H1 (cell line): ENCODE data around the gene TESMIN. TPM values are rescaled to one million over a fixed set of nuclear protein-coding genes. Genes with fewer than 3 reads are reported as not detected.

Source experiments
- CTCF ChIA-PET: fragments of 300-600 bp; sonication (Branson Sonifier 250); formaldehyde crosslinking; loops from one replicate; lab custom pipeline; 2021; ENCODE audit not compliant: partially characterized antibody; lab: Charles Lee
- POLR2A ChIA-PET: fragments of 300-600 bp; sonication (Branson Sonifier 250); formaldehyde crosslinking; loops from one replicate; lab custom pipeline; 2021; ENCODE audit warnings: inconsistent platforms; ENCODE audit not compliant: partially characterized antibody; lab: Charles Lee
- DNase-seq, 2 experiments: peaks; one replicate each; pipeline versions ENCODE4 v3.0.0 to v3.0.0-alpha.2; 2010 to 2022; ENCODE audit warnings: low spot score in 2 of 2, low read depth in 1 of 2, mixed read lengths in 1 of 2
- FAIRE-seq: peaks from 2 replicates; lab custom pipeline; 2011; peaks lifted over from hg19 to GRCh38; lab: Jason Lieb, UNC
- H2AFZ ChIP-seq: 2 replicates; pipeline ENCODE4 v1.8.1; 2012; ENCODE audit warnings: low read length, inconsistent platforms
- H2AK5ac ChIP-seq: 2 replicates; pipeline ENCODE4 v1.6.1; 2013; ENCODE audit warnings: low read depth, low read length
- H2BK120ac ChIP-seq: replicated peaks from 2 replicates; pipeline ENCODE3; 2013; ENCODE audit warnings: low read depth, low read length, inconsistent platforms
- H2BK12ac ChIP-seq: 2 replicates; pipeline ENCODE4 v1.6.1; 2013; ENCODE audit warnings: low read depth, low read length
- H2BK15ac ChIP-seq: 2 replicates; pipeline ENCODE4 v1.6.1; 2013; ENCODE audit warnings: low read length
- H2BK20ac ChIP-seq: 2 replicates; pipeline ENCODE4 v1.6.1; 2013; ENCODE audit warnings: low read length
- H2BK5ac ChIP-seq: 2 replicates; pipeline ENCODE4 v1.6.1; 2013; ENCODE audit warnings: low read depth, low read length
- H3K14ac ChIP-seq: 2 replicates; pipeline ENCODE4 v1.6.1; 2013; ENCODE audit warnings: inconsistent platforms; ENCODE audit not compliant: insufficient read length
- H3K18ac ChIP-seq: 2 replicates; pipeline ENCODE4 v1.6.1; 2013; ENCODE audit warnings: low read length; ENCODE audit errors: extremely low read depth
- H3K23ac ChIP-seq: 2 replicates; pipeline ENCODE4 v1.6.1; 2013; ENCODE audit warnings: inconsistent platforms; ENCODE audit not compliant: insufficient read length
- H3K23me2 ChIP-seq: 2 replicates; pipeline ENCODE4 v1.6.1; 2013; ENCODE audit warnings: low read depth, low read length
- H3K27ac ChIP-seq: 2 replicates; pipeline ENCODE4 v1.6.1; 2011; ENCODE audit warnings: low read depth, low read length, inconsistent platforms
- H3K27me3 ChIP-seq, 4 experiments: replicated peaks in 1 of 4; 1 replicate in 1 of 4; 2 replicates in 3 of 4; pipeline versions ENCODE4 v1.6.1 to v1.8.1; 2011 to 2013; ENCODE audit warnings: low read length in 3 of 4, mild to moderate bottlenecking in 3 of 4, inconsistent platforms in 2 of 4, mixed read lengths in 2 of 4, moderate library complexity in 1 of 4; ENCODE audit not compliant: control insufficient read depth in 3 of 4, insufficient read depth in 3 of 4; ENCODE audit errors: extremely low read depth in 1 of 4
- H3K36me3 ChIP-seq, 4 experiments: 2 replicates each; pipeline versions ENCODE4 v1.6.1 to v1.8.1; 2011 to 2013; ENCODE audit warnings: mild to moderate bottlenecking in 4 of 4, low read length in 3 of 4, moderate library complexity in 2 of 4, control low read depth in 1 of 4, inconsistent platforms in 1 of 4; ENCODE audit not compliant: insufficient read depth in 4 of 4, control insufficient read depth in 2 of 4
- H3K4ac ChIP-seq: replicated peaks from 2 replicates; pipeline ENCODE3; 2013; ENCODE audit warnings: low read length, low read depth, mixed read lengths, inconsistent platforms; ENCODE audit not compliant: insufficient read length
- H3K4me1 ChIP-seq, 4 experiments: replicated peaks in 1 of 4; 1 replicate in 1 of 4; 2 replicates in 3 of 4; pipeline versions ENCODE4 v1.6.1 to v1.8.1; 2011 to 2013; ENCODE audit warnings: low read length in 3 of 4, inconsistent platforms in 2 of 4, mixed read lengths in 1 of 4; ENCODE audit not compliant: insufficient read depth in 4 of 4, control insufficient read depth in 3 of 4
- H3K4me2 ChIP-seq, 2 experiments: 2 replicates each; pipeline versions ENCODE4 v1.6.1 to v1.8.1; 2011 to 2013; ENCODE audit warnings: low read depth in 2 of 2, low read length in 2 of 2, control low read depth in 1 of 2, inconsistent platforms in 1 of 2, mild to moderate bottlenecking in 1 of 2; ENCODE audit not compliant: insufficient read depth in 1 of 2
- H3K4me3 ChIP-seq, 4 experiments: fragments of 200-600, 300-600 bp in 1 of 4; sonication (generic), shearing (Covaris generic), sonication (Bioruptor Twin) in 1 of 4; 2 replicates each; pipeline versions ENCODE4 v1.5.1 to v1.8.1; 2011 to 2016; ENCODE audit warnings: low read length in 4 of 4, low read depth in 3 of 4, control low read depth in 2 of 4, inconsistent platforms in 2 of 4, mild to moderate bottlenecking in 2 of 4, mixed read lengths in 1 of 4, moderate library complexity in 1 of 4; ENCODE audit not compliant: insufficient read depth in 2 of 4; ENCODE audit errors: extremely low read depth in 1 of 4
- H3K56ac ChIP-seq: replicated peaks from 2 replicates; pipeline ENCODE3; 2013; ENCODE audit warnings: low read depth, mild to moderate bottlenecking, mixed read lengths, low read length, inconsistent platforms; ENCODE audit not compliant: insufficient read length
- H3K79me1 ChIP-seq: 2 replicates; pipeline ENCODE4 v1.6.1; 2013; ENCODE audit warnings: low read depth, low read length, control low read depth
- H3K79me2 ChIP-seq, 2 experiments: 2 replicates each; pipeline versions ENCODE4 v1.6.1 to v1.8.1; 2012 to 2013; ENCODE audit warnings: low read length in 2 of 2, mild to moderate bottlenecking in 2 of 2, inconsistent platforms in 1 of 2; ENCODE audit not compliant: insufficient read depth in 2 of 2, control insufficient read depth in 1 of 2
- H3K9ac ChIP-seq, 4 experiments: replicated peaks in 1 of 4; 1 replicate in 1 of 4; 2 replicates in 3 of 4; pipeline versions ENCODE4 v1.6.1 to v1.8.1; 2011 to 2013; ENCODE audit warnings: low read depth in 3 of 4, low read length in 3 of 4, control low read depth in 2 of 4, mild to moderate bottlenecking in 2 of 4, moderate library complexity in 2 of 4, inconsistent platforms in 1 of 4; ENCODE audit errors: extremely low read depth in 1 of 4
- H3K9me3 ChIP-seq, 2 experiments: 2 replicates each; pipeline versions ENCODE4 v1.6.1 to v1.8.1; 2012 to 2013; ENCODE audit warnings: mild to moderate bottlenecking in 2 of 2, moderate library complexity in 2 of 2, control low read depth in 1 of 2, inconsistent platforms in 1 of 2, low read depth in 1 of 2, low read length in 1 of 2, mixed read lengths in 1 of 2; ENCODE audit not compliant: insufficient read depth in 2 of 2
- H4K20me1 ChIP-seq, 2 experiments: replicated peaks in 1 of 2; 2 replicates each; pipeline versions ENCODE3 to v1.8.1; 2011 to 2013; ENCODE audit warnings: inconsistent platforms in 2 of 2, low read length in 2 of 2, mild to moderate bottlenecking in 1 of 2; ENCODE audit not compliant: insufficient read depth in 2 of 2, control insufficient read depth in 1 of 2
- H4K5ac ChIP-seq: 2 replicates; pipeline ENCODE4 v1.6.1; 2013; ENCODE audit warnings: low read length, low read depth, mixed read lengths, inconsistent platforms; ENCODE audit not compliant: insufficient read length
- H4K8ac ChIP-seq: 2 replicates; pipeline ENCODE4 v1.8.0; 2013; ENCODE audit warnings: mild to moderate bottlenecking, moderate library complexity, low read length, inconsistent platforms; ENCODE audit not compliant: insufficient read depth; ENCODE audit errors: extremely low read depth
- H4K91ac ChIP-seq: replicated peaks from 2 replicates; pipeline ENCODE3; 2013; ENCODE audit warnings: low read length, mixed read lengths, inconsistent platforms; ENCODE audit not compliant: insufficient read length
- CTBP2 ChIP-seq: IDR thresholded peaks from 2 replicates; pipeline ENCODE4 v1.7.0; 2011; ENCODE audit warnings: borderline replicate concordance, mild to moderate bottlenecking, moderate library complexity, mixed read lengths, low read length; ENCODE audit not compliant: insufficient read depth, insufficient read length
- HDAC2 ChIP-seq, 2 experiments: fragments of 300-600 bp in 1 of 2; sonication (generic) in 1 of 2; IDR thresholded peaks; 2 replicates each; pipeline ENCODE4 v1.6.1; 2011 to 2012; ENCODE audit warnings: low read depth in 2 of 2, low read length in 2 of 2, mild to moderate bottlenecking in 2 of 2, moderate library complexity in 2 of 2, borderline replicate concordance in 1 of 2, inconsistent platforms in 1 of 2
- KDM1A ChIP-seq: fragments of 200-600, 300-600 bp; sonication (generic); IDR thresholded peaks from 2 replicates; pipeline ENCODE4 v1.7.1; 2016; ENCODE audit warnings: mild to moderate bottlenecking, low read length, borderline replicate concordance
- WGBS, 2 experiments: shearing (Covaris generic) in 1 of 2; methylation state at CpG; one replicate each; pipeline versions ENCODE4 v1.1.6 to v1.1.7; 2013 to 2015; ENCODE audit warnings: low lambda C conversion rate in 2 of 2, mixed read lengths in 2 of 2, inconsistent platforms in 1 of 2, low coverage in 1 of 2, missing lambda C conversion rate in 1 of 2; ENCODE audit not compliant: insufficient replicate concordance in 2 of 2, insufficient coverage in 1 of 2, insufficient read length in 1 of 2; ENCODE audit errors: extremely low coverage in 1 of 2, missing lambda C conversion rate in 1 of 2; 5-methylcytosine and 5-hydroxymethylcytosine counted together
- polyA plus RNA-seq, 7 experiments: library from polyadenylated mRNA; depleted of rRNA in 3 of 7; stranded (reverse) in 5 of 7; unstranded in 2 of 7; fragments of >200 nt in 5 of 7; fragments of 200-250 nt in 2 of 7; gene quantifications; 1 replicate in 5 of 7; 2 replicates in 1 of 7; 4 replicates in 1 of 7; pipeline versions ENCODE4 v1.2.1 to v1.2.3, GENCODE V29; 2011 to 2013; ENCODE audit warnings: missing spikeins in 2 of 7, mixed read lengths in 2 of 7
- total RNA-seq: library from RNA; stranded (reverse); fragmentation: NEBNext Ultra II Directional; extraction: Animal tissue kit (Norgen Biotek cat#: 25700); gene quantifications from 2 replicates; pipeline ENCODE4 v1.2.1, GENCODE V29; 2021

Gene TESMIN
- total and polyA plus RNA-seq, 2 of the 8 experiments (the other 6 are each of a cell fraction or from before 2014, with no cell fraction given), result 22.6 to 61.1 TPM

DNA sequence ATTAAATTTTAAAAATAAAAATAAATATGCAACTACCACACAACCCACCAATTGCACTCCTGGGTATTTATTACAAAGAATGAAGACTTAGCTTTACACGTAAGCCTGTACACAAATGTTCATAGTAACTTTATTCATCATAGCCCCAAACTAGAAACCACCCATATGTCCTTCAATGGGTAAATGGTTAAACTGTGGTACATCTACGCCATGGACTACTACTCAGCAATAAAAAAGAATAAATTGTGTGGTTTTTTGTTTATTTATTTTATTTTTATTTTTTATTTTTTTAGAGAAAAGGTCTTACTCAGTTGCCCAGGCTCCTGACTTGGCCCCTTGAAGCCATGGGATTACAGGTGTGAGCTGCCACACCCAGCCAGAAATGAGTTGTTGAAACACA is 52.3 kb downstream of the TESMIN start:
- Histone ChIP-seq H2AFZ (no peak overlapping the region), H4K5ac (no peak overlapping the region), H3K14ac (no peak overlapping the region), H2BK20ac (no peak overlapping the region), H4K91ac (no peak overlapping the region), H3K9me3 (peaks cover 2% of the 10 kb centered on the region in 2 experiments; a peak in 1 of 4 replicates), H2AK5ac (no peak overlapping the region), H2BK5ac (no peak overlapping the region), H3K9ac (no peak overlapping the region), H3K27ac (no peak overlapping the region), H2BK120ac (no peak overlapping the region), H3K18ac (no peak overlapping the region), H4K8ac (no peak overlapping the region), H3K36me3 (no peaks in the 10 kb centered on the region), H2BK15ac (no peak overlapping the region), H3K56ac (no peak overlapping the region), H3K4me3 (no peak overlapping the region), H2BK12ac (no peak overlapping the region), H3K79me2 (no peaks in the 10 kb centered on the region), H3K4me2 (no peak overlapping the region), H3K4ac (no peak overlapping the region), H3K23ac (no peak overlapping the region), H4K20me1 (no peaks in the 10 kb centered on the region), H3K27me3 (no peaks in the 10 kb centered on the region), H3K79me1 (no peaks in the 10 kb centered on the region), H3K23me2 (0 out of 2 replicates have a peak, but pooled peaks cover 1% of the 10 kb centered on the region), H3K4me1 (peaks cover 0 to 13% (median 1%) of the 10 kb centered on the region in 4 experiments; a peak in 4 of 7 replicates)
- POLR2A ChIA-PET, result no interaction called here
- DNase-seq, result no peak
- peak in 1 of 2 experiments; percentile 50; a peak in 1 of 4 replicates for TF ChIP-seq HDAC2 (IDR thresholded peaks at IDR 0.05; ENCODE audit: borderline replicate concordance in 1 of 2, low read depth in 2 of 2, low read length in 2 of 2)
- TF ChIP-seq CTBP2, result no peak
- TF ChIP-seq KDM1A, result peak; percentile 22; the same call in 1 of the 2 replicates
- 98% methylated on average over 2 of the region's 2 CpGs; no CpG with 5 or more reads in 1 of the 2 experiments for WGBS, 2 experiments
- CTCF ChIA-PET, result no interaction called here
- no peak for FAIRE-seq
